DND-41 (cell line): ENCODE measurements around the gene C9orf72.

Source experiments
- ATAC-seq: fragments of 200-7000 bp; cut with Tn5 transposase; 3 replicates; pipeline ENCODE4 v1.9.1; 2021; ENCODE audit warnings: low read depth; ENCODE audit not compliant: insufficient read depth
- DNase-seq: peaks from one replicate; pipeline ENCODE4 v3.0.0-alpha.2; 2020
- H2AFZ ChIP-seq: 2 replicates; pipeline ENCODE4 v1.6.0; 2012; ENCODE audit warnings: low read depth, low read length
- H3K27ac ChIP-seq: 2 replicates; pipeline ENCODE4 v1.5.1; 2012; ENCODE audit warnings: low read length, inconsistent platforms
- H3K27me3 ChIP-seq: fragments of 200-600 bp; sonication (generic); 2 replicates; pipeline ENCODE4 v1.6.0; 2012; ENCODE audit warnings: low read length, mild to moderate bottlenecking, inconsistent platforms; ENCODE audit not compliant: insufficient read depth, poor library complexity
- H3K36me3 ChIP-seq: 2 replicates; pipeline ENCODE4 v1.5.1; 2012; ENCODE audit warnings: low read length, inconsistent platforms; ENCODE audit not compliant: insufficient read depth
- H3K4me1 ChIP-seq: 2 replicates; pipeline ENCODE4 v1.5.1; 2012; ENCODE audit warnings: mild to moderate bottlenecking, low read length; ENCODE audit not compliant: insufficient read depth
- H3K4me2 ChIP-seq: 2 replicates; pipeline ENCODE4 v1.6.0; 2012; ENCODE audit warnings: mild to moderate bottlenecking, moderate library complexity, low read length, inconsistent platforms; ENCODE audit not compliant: insufficient read depth
- H3K4me3 ChIP-seq, 2 experiments: fragments of 200-600 bp in 1 of 2; shearing (Covaris generic) in 1 of 2; 2 replicates each; pipeline ENCODE4 v1.5.1; 2012 to 2016; ENCODE audit warnings: inconsistent platforms in 2 of 2, low read length in 2 of 2, mild to moderate bottlenecking in 2 of 2, low read depth in 1 of 2, moderate library complexity in 1 of 2
- H3K79me2 ChIP-seq: 2 replicates; pipeline ENCODE4 v1.6.0; 2012; ENCODE audit warnings: low read length, inconsistent platforms; ENCODE audit not compliant: insufficient read depth
- H3K9ac ChIP-seq: 2 replicates; pipeline ENCODE4 v1.6.0; 2012; ENCODE audit warnings: low read depth, mild to moderate bottlenecking, inconsistent platforms, low read length, moderate library complexity
- H3K9me3 ChIP-seq: 2 replicates; pipeline ENCODE4 v1.5.1; 2012; ENCODE audit warnings: low read length, moderate library complexity, mild to moderate bottlenecking, inconsistent platforms; ENCODE audit not compliant: insufficient read depth, severe bottlenecking
- H4K20me1 ChIP-seq: 2 replicates; pipeline ENCODE4 v1.6.0; 2012; ENCODE audit warnings: low read length; ENCODE audit not compliant: insufficient read depth
- CTCF ChIP-seq: IDR thresholded peaks from 2 replicates; pipeline ENCODE4 v1.5.1; 2012; ENCODE audit warnings: borderline replicate concordance, low read length, moderate library complexity, mild to moderate bottlenecking; ENCODE audit not compliant: poor library complexity, severe bottlenecking; ENCODE audit errors: extremely low read depth
- EZH2 ChIP-seq: IDR thresholded peaks from 3 replicates; pipeline ENCODE4 v1.6.1; 2012; ENCODE audit warnings: borderline replicate concordance, low read depth, mild to moderate bottlenecking, moderate library complexity, low read length, inconsistent platforms; ENCODE audit not compliant: severe bottlenecking

Gene C9orf72

GRCh38 chr9:27530915-27531755 lies 42.1 kb downstream of the C9orf72 start:
- no peak for TF ChIP-seq EZH2
- TF ChIP-seq CTCF: no peak
- H2AFZ ChIP-seq: no peak overlapping the region
- H3K27ac ChIP-seq: no peak overlapping the region
- peaks cover 11% of the 10 kb centered on the region; the same call in 1 of the 2 replicates for H3K4me1 ChIP-seq
- no peak overlapping the region for H3K4me2 ChIP-seq
- H4K20me1 ChIP-seq: 0 out of 2 replicates have a peak, but pooled peaks cover 3% of the 10 kb centered on the region
- H3K36me3 ChIP-seq: no peaks in the 10 kb centered on the region
- DNase-seq (no peak), ATAC-seq (no peak)
- H3K9ac ChIP-seq: no peak overlapping the region
- H3K9me3 ChIP-seq: no peaks in the 10 kb centered on the region
- H3K79me2 ChIP-seq: no peaks in the 10 kb centered on the region
- peaks cover 31% of the 10 kb centered on the region for H3K27me3 ChIP-seq
- H3K4me3 ChIP-seq: no peak overlapping the region

- Histone ChIP-seq H3K4me1 (peaks cover 11% of the 10 kb centered on the region; the same call in 1 of the 2 replicates), H3K9ac (peak within 1 kb of the TSS; percentile 35; the same call in 1 of the 2 replicates), H3K79me2 (no peaks in the 10 kb centered on the region), H3K9me3 (no peaks in the 10 kb centered on the region), H3K36me3 (no peaks in the 10 kb centered on the region), H3K27ac (no peak within 1 kb of the TSS), H4K20me1 (0 out of 2 replicates have a peak, but pooled peaks cover 3% of the 10 kb centered on the region), H3K4me3 (peak within 1 kb of the TSS in 1 of 2 experiments; percentile 52; a peak in 2 of 4 replicates), H3K27me3 (peaks cover 34% of the 10 kb centered on the region), H3K4me2 (peak within 1 kb of the TSS; percentile 83), H2AFZ (peak within 1 kb of the TSS; percentile 51)
- ATAC-seq: peak; percentile 97
- peak; percentile 68 for DNase-seq
- TF ChIP-seq CTCF (peak; percentile 80), EZH2 (peak; percentile 88)
These were observed 43.7 kb downstream of the C9orf72 start, which contains the start of gene MOB3B for GRCh38 chr9:27529316-27530278. TSS of gene MOB3B (minus strand) at chr9:27529814. CDS start at chr9:27455550, 74,264 bp downstream.

GRCh38 chr9:27528886-27529315 lies 44.4 kb downstream of the C9orf72 start:
- peak overlapping the region; percentile 35; the same call in 1 of the 2 replicates for H3K9ac ChIP-seq
- H3K36me3 ChIP-seq: no peaks in the 10 kb centered on the region
- H3K4me3 ChIP-seq: peak overlapping the region in 1 of 2 experiments; percentile 52; a peak in 2 of 4 replicates
- no peak overlapping the region for H2AFZ ChIP-seq
- TF ChIP-seq CTCF (no peak), EZH2 (no peak)
- no peak for ATAC-seq
- H3K27me3 ChIP-seq: peaks cover 34% of the 10 kb centered on the region
- H3K27ac ChIP-seq: no peak overlapping the region
- peaks cover 11% of the 10 kb centered on the region; the same call in 1 of the 2 replicates for H3K4me1 ChIP-seq
- DNase-seq: no peak
- H3K79me2 ChIP-seq: no peaks in the 10 kb centered on the region
- no peaks in the 10 kb centered on the region for H3K9me3 ChIP-seq
- H3K4me2 ChIP-seq: peak overlapping the region; percentile 83
- 0 out of 2 replicates have a peak, but pooled peaks cover 3% of the 10 kb centered on the region for H4K20me1 ChIP-seq
